Sciatic nerve (tissue), 2 donors: ENCODE data around the gene DLG2. TPM values are rescaled to one million over a fixed set of nuclear protein-coding genes. Genes with fewer than 3 reads are reported as not detected.

ENCODE experiments used
- ATAC-seq: fragments of 200-7000 bp; cut with Tn5 transposase; one replicate; pipeline ENCODE4 v1.9.1; 2020; ENCODE audit warnings: mild to moderate bottlenecking, moderate library complexity
- DNase-seq: peaks from one replicate; pipeline ENCODE4 v3.0.0-alpha.2; 2020; ENCODE audit warnings: low spot score
- intact Hi-C: fragments of 100-400 bp; cut with DNase I; formaldehyde crosslinking; loops from one replicate; pipeline ENCODE4 v1.14.2; 2022
- total RNA-seq: library from RNA; stranded (reverse); fragmentation: NEBNext Ultra II Directional; extraction: Animal tissue kit (Norgen Biotek cat#: 25700); gene quantifications from one replicate; pipeline ENCODE4 v1.2.1, GENCODE V29; 2021
- donor health status: DM: no; HTN: no; CAD: no.
- donor health status: DM: no; HTN: no; CAD: no.

Gene DLG2
- total RNA-seq, 1 donor from 2014 or later = 17.3 TPM

DNA sequence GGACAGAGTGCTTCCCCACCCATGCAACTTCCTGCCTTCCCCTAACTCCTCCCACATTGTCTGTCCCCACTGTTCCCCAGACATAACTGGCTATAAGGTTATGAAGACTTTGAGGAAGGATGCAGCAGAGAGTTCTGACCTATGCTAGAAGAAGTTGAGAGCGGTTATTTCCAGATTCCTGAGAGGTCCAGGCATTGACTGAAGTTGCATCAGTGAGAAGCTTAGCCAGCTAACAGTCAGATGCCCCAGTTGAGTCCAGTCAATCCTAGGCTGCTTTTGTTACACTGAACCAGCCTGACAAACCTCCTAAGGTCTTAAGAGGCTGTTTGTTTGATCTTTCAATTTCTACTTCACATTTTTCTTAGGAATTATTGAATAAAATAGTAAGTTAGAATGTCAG, 1403.1 kb downstream of the DLG2 start:
- intact Hi-C loops = no loop called here
- DNase-seq (no peak), ATAC-seq (no peak)

DNA sequence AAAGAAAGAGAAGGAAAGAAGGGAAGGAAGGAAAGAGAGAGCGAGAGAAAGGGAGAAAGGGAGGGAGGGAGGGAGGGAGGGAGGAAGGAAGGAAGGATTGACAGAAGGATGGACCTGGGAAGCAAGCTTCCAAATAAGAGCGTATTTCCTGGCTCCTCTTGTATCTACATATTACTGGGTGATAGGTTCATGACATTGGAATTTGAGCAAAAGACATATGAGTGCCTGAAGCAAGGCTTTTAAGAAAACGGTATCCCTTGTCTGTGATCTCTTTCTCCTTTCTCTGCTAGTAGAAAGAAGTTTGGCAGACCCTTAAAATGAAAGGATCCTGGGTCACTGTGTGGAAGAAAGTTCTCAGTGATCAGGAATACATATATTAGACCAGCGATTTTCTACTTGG, 1408.8 kb downstream of the DLG2 start:
- ATAC-seq (no peak), DNase-seq (no peak)
- intact Hi-C loops = no loop called here

DNA sequence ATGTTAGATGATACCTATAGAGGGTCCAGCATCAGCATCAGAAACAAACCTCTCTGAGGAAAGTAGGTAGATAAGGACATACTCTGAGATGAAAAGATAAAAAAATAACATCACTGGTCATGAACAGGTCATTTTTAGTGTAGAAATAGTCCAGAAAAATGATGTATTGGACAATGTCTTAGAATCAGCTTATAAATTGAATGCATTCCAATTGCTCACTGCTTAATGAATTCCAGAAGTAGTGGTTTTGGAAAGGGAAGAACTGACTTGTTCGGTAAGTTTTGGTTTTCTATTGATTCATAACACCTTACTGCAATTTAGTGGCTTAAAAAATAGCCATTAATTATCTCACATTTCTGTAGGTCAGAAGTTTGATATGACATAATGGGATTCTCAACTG, 1411.5 kb downstream of the DLG2 start:
- intact Hi-C loops = no loop called here
- DNase-seq (no peak), ATAC-seq (no peak)

DNA sequence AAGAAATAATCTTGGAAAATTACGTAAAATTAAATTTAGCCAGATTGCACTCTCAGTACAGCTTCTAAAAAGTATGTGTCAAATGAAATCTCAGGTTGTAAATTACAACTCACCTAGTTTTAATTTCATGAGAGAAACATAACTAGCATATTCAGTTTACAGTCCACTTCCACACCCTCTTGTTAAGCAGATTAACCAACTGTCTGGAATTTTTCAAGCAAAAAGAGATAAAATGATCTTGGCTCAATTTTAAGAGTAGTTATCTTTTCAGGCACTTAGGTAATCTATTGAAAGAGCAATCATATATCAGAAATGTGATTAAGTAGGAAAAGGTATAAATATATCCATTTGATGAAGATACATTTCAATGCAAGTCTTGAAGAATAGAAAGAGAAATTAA, 1412.6 kb downstream of the DLG2 start:
- intact Hi-C loops = no loop called here
- ATAC-seq (no peak), DNase-seq (no peak)

DNA sequence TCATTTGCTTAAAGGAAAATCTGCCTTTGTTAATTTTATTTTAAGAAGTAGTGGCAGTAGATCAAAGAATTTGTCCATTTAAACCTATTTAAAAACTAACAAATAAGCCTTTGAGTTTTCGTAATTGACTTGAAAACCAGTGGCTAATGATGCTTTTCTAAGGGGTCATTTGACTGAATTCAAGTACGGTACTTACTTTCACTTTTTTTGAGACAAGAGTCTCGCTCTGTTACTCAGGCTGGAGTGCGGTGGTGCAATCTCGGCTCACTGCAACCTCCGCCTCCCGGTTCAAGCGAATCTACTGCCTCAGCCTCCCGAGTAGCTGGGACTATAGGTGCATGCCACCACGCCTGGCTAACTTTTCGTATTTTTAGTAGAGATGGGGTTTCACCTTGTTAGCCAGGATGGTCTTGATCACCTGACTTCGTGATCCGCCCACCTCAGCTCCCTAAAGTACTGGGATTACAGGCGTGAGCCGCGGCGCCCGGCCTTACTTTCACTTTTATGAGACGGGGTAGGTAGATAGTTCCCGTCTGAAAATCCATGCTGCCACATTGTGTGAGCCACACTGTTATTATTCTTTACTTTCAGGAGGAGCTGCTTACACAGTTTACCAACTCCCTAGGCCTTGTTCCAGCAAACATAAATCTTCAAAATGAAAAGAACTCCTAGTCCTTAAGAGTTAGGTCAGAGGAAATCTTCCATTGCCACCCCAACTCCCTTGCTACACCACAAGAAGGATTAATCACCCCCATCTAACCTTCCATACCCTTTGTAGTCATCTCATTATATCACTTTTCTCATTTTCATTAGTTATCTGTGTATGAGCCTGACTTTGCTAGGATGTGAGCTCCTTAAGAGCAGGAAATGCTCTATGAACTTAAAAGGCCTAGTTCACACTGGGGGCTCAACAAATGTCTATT, 1414.4 kb downstream of the DLG2 start:
- no peak for ATAC-seq
- DNase-seq = no peak
- intact Hi-C loops = no loop called here

DNA sequence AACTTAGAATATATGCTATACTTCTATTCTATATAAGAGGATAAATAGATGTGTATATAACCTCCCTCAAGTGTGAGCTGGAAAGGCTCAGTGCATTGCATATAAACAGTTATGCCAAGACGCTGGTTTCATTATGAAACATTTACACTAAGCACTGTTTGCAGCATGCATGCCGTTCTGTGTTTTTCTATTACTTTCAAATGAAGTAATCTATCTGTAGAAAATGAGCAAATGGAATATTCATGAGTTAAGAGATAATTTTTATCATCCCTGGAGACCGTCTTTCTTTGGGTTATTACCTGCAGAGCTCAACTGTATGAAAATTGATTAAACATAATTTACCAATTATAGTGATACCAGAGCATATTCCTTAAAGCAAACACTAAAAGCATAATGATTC, 1415.2 kb downstream of the DLG2 start:
- DNase-seq = no peak
- intact Hi-C loops = no loop called here
- ATAC-seq = no peak

DNA sequence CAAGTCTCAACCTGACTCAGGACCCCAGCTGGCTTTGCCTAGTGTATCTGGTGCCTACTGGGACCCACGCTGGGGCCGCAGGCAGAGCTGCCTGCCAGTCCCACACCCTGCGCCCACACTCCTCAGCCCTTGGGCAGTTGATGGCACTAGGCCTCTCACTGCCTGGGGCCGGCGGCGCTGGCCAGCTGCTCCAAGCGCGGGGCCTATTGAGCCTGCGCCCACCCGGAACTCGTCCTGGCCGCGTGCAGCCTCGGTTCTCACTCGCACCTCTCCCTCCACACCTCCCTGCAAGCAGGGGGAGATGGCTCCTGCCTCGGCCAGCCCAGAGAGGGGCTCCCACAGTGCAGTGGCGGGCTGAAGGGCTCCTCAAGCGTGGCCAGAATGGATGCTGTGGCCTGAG, 1432.4 kb downstream of the DLG2 start:
- intact Hi-C loops = no loop called here

DNA sequence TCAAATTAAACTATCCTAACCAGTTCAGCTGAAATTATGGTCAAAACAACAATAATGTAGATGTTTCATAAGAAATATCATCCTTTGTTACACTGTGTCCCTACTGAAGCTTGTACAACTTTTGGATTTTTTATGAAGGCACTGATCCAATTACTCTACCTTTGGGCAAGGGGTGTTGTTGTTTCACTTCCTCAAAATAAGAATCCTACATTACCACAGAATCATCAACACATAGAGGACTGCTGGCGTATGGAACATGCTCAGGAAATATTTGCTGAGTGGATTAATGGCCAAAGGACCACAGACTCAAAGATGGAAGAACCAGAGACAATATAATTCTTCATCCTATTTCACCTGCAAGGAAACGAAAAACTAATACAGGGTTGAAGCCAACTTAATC, 1433.4 kb downstream of the DLG2 start:
- intact Hi-C loops = no loop called here
- ATAC-seq = no peak

More for the DNA sequence above, 1432.4 kb downstream of the DLG2 start:
- no peak for ATAC-seq
- no peak for DNase-seq

DNA sequence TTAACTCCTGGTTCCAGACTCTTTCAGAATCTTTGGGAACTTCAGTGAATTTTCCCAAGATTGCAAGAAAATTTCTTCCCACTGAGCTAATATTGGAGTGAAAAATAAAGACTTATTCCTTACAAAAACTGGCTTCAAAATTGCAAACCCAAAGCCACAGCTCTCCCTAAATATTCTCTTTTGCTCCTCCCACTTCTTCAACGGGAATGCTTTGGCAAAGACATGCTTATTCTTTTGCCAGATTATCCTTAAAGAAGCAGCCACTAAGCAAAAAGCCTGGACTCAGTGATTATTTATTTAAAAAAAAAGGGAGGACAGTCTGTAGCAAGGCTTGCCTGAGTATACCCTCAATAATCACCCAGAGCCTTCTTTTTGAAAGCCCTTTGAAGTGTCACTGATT, 1438.6 kb downstream of the DLG2 start:
- intact Hi-C loops = no loop called here
- DNase-seq = no peak

More for the DNA sequence above, 1433.4 kb downstream of the DLG2 start:
- DNase-seq = no peak

DNA sequence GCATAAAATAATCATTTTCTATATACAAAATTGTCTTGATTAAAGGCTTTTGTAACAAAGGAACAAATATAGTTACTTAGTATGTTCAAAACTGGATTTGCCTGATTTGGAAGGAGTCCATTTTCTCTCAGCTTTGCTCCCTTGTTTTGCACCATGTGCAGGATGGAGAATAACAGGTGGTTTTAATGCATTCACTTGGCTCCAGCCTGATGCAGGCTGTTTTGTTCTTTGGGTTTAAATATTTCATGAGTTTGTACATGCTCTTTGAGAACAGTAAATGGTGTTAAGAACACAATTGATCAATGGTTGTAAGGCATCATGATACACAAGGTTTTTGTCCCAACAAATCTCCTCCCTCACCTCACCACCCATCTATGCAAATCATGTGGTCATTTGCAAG, 1454.1 kb downstream of the DLG2 start:
- no peak for DNase-seq
- intact Hi-C loops = no loop called here
- no peak for ATAC-seq

More for the DNA sequence above, 1438.6 kb downstream of the DLG2 start:
- ATAC-seq = no peak

DNA sequence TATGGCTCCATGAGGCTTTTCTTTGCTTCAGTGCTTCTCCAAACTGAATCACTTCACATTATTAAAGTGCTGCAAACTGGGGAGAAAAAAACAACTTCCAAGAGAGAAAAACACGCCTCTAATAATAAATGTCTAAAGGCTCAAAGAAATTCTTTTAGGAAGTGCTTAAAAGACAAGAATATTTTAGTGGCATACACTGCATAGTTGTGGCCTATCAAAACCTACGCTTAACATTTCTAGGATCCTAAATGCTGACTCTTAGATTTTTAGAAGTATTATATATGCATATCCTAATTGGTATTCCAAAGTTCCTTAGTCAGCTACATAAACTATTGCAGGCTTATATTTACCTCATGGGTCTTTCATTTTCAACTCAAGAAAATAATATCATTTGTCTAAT, 1462.0 kb downstream of the DLG2 start:
- intact Hi-C loops = no loop called here
- ATAC-seq (no peak), DNase-seq (no peak)

DNA sequence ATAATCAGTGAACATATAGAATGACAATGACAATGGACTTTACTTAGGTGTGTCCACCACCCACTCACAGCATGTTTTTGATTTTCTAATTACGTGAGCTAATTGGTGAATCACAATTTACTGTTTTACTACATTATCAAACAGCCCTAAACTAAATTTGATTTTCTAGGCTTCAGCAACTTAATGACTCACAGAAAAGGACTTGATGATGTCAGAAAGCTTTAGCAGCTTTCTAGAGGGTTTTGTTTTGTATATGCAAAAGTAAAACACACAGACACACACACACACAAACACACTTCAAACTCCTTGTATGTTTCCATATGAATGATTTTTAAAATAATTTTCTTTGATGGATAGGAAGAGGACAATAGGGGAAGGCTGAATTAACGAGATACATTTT, 1462.4 kb downstream of the DLG2 start:
- no peak for DNase-seq
- no peak for ATAC-seq
- intact Hi-C loops = no loop called here

DNA sequence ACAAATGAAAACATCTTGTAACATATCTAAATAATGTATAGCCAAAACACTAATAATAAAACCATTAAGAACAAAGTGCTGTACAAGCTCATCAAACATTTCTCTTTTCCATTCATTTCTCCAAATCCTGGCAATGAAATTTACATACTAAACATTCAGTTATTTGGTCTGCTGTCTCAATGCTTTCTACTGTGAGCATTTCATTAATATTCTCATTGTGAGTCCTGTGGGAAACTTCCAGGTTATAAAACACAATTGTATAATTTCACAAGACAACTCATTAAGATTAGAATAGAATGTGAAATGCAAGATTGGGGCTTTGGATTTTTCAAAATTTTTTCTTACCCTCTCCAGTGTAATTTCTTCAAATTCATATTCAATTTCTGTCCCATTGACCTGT, 1464.0 kb downstream of the DLG2 start:
- ATAC-seq (no peak), DNase-seq (no peak)
- intact Hi-C loops = no loop called here

DNA sequence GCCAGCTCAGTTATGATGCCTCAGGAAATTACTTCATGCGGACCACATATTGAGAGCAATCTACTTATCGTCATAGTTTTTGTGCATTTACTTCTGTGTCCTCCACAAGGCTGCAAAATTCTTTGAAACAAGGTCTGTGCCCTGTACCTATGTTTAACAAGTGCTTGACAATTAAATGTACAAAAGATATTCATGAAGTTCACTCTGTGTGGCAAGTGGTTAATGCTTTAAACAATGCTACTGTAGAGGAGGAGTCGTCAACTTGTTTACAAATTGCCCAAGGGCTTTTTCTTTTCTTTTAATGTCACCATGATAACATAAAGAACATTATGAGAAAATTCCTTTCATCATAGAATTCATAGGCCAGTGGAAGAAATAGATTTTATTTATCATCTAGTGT, 1469.5 kb downstream of the DLG2 start:
- intact Hi-C loops = no loop called here
- no peak for DNase-seq
- no peak for ATAC-seq

DNA sequence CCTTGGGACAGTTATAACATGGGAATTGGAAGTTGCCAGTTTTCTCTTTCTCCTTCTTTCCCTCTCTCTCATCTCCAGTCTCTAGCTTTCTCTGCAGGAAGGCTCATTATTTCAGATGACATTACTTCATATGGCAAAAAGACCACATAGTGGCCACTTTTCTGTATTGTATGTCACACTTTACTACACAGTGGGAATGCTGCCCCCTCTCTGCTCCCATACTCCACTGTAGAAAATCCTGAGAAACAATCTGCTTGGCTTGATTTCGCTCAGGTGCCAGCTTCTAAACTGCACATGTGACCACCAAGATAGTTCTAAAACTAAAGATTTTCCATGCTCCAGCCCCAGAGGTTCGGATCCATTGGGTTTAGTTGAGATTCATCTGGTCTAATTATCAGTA, 1480.3 kb downstream of the DLG2 start:
- intact Hi-C loops = no loop called here
- ATAC-seq (no peak), DNase-seq (no peak)

DNA sequence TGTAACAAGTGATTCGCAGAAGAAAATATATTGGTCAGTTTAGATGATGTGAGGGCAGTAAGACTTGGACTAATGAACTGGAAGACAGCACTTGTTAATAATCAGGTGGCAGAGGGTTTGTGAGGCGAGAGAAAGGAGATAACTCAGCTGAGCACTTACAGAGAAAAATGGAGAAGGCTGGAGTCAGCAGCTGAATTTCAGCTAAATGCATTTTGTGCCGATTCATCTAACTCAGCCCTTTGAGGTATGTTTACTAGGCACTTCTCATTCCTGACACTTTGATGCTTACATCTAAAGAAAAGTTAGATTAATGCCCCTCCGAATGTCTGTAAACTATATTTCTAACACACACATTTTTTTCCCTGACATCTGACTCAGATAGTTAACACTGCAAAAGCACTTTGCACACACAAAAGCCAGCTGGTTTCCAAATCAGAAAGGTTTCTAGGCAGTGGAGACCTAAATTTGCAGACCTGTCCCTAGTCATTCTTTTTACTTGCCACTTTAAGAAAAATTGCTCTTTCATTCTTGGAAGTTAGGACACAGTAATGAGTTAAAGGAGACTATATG, 1481.4 kb downstream of the DLG2 start:
- no peak for DNase-seq
- intact Hi-C loops = no loop called here
- ATAC-seq = no peak

DNA sequence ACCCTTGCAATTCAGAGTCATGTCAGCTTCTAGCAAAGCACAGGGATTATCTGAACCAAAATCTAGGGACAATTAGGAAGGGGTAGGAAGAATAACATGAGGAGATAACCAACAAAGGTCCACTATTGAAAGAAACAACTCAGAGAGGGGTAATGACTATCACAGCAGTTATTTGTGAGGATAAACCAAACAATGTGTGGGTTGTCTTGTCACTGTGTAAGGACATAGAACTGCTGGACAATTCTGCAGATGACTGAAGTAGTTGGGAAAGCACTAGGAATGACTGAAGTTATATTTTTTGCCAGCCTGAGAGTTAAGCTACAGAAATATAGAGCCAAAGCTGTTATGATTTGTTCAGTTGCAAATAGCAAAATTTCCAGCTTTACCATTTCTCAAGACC, 1482.6 kb downstream of the DLG2 start:
- no peak for ATAC-seq
- intact Hi-C loops = no loop called here
- no peak for DNase-seq

DNA sequence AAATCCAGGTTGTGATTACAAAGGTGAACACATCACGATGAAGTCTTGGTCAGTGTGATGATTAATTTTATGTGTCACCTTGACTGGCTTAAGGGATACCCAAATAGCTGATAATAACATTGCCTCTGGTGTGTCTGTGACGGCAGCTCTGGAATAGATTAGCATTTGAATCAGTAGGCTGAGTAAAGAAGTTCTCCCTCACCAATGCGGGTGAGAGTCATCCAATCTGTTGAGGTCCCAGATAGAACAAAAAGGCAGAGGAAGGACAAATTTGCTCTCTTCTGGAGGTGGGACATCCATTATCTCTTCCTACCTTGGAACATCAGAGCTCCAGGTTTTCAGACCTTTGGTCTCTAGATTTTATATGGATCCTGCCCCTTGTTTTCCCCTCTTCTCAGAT, 1484.7 kb downstream of the DLG2 start:
- intact Hi-C loops = no loop called here
- ATAC-seq (no peak), DNase-seq (no peak)

DNA sequence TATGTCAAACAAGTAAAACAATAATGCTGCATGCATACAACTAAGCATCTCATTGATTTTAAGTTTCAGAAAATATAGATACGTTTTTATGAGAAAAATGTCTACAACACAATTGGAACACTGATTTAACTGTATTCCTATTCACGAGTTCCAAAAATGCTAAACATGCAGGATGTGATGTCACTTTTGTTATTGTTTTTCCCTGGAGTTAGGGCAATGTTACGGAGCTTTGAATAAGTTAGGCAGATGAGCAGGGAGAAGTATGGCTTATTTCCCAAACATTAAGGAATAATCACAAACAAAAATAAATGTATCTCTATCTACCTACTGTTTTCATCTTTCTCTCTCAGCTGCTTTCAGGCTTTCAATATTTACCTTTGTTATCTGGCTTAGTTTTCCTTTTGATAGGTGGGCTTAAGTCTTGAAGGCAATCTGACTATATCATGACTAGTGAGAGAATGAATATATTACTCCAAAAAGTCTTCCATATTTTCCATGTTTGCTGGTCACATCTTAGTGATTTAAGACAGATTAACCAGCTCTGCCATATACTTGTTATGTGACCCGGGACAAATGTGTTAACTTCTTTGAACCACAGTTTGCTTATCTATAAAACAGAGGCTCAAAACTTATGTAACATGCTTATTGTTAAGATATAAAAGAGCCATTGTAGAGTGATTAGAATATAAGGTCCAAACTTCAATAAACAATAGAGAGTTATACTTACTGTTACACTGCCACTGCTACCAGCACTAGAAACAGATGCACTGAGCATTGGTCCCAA, 1486.6 kb downstream of the DLG2 start:
- DNase-seq (no peak), ATAC-seq (no peak)
- intact Hi-C loops = no loop called here

DNA sequence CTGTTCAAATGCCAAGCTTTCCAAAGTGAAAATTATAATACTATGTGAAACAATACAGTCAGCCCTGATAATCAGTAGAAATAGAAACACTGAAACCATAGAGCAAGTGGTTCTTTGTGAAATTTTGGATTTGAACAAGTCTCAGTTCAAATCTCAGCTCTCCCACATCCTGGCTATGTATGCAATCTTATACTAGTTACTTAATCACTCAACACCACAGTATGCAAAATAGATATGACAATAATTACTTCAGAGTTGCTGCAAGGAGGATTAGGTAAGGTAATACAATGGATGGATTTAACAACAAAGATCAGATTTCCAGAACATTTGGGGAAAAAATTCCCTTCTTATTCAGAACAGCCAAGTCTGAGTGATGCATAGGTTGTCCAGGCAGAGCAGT, 1489.2 kb downstream of the DLG2 start:
- no peak for DNase-seq
- no peak for ATAC-seq
- intact Hi-C loops = no loop called here
